ENCODE data around the gene ZNF134.
A peak's percentile ranks its signal among the peaks of the same experiment; 100 is the strongest.

ZNF134 gene

DNA sequence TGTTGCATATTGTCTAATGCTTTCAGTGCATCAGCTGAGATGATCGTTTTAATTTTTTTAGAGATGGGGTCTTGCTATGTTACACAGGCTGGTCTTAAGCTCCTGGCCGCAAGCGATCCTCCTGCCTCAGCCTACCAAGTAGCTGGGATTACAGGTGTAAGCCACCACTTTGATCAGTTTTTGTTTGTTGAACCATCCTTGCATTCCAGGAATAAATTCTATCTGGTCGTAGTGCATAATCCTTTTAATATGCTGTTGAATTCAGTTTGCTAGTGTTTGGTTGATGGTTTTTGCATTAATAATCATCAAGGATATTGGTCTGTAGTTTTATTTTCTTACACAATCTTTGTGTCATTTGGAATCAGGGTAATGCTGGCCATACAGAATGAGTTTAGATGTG, 23.3 kb downstream of the ZNF134 start:
- DNase-seq (ENCODE audit: low read depth in 3 of 3), result no peak

DNA sequence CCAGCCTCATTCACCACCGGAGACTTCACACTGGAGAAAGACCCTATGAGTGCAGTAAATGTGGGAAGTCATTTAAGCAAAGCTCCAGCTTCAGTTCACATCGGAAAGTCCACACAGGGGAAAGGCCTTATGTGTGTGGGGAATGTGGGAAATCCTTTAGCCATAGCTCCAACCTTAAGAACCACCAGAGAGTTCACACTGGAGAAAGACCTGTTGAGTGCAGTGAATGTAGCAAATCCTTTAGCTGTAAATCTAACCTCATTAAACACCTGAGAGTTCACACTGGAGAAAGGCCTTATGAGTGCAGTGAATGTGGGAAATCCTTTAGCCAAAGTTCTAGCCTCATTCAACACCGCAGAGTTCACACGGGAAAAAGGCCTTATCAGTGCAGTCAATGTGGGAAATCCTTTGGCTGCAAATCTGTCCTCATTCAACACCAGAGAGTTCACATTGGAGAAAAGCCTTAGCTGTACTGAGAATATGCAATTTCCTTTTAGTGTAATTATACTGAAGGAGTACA, 27.7 kb downstream of the ZNF134 start:
- no peak for DNase-seq (ENCODE audit: low read depth in 3 of 3)

DNA sequence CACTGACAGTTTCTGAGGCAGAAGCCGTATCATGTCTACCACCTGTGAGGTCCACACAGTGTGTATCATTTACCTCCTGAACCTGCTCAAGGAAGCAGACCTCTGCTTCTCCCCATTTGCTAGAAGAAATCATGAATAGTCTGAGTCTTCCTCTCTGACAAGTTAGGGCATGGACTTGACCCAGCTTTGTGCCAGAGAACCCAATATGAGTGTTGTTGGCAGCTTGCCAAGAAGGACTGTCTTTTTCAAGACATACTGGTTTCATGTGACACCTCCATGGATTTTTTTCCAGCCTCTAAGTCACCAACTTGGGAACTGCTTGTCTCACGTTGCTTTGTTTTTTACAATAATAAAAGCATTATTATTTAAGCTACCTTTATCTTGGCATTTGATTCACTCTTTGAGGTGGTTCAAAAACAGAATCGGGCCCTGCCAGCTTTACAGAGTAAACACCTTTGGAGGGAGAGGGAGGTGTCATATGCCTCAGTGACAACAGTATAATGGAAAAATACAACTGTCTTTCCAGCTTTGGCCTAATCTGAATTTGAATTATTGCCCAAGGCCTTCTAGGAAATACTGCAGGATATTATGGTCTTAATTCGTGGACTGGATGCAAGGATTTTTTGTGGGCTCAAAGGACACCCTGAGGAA, 28.5 kb downstream of the ZNF134 start:
- DNase-seq (ENCODE audit: low read depth in 3 of 3), result no peak

DNA sequence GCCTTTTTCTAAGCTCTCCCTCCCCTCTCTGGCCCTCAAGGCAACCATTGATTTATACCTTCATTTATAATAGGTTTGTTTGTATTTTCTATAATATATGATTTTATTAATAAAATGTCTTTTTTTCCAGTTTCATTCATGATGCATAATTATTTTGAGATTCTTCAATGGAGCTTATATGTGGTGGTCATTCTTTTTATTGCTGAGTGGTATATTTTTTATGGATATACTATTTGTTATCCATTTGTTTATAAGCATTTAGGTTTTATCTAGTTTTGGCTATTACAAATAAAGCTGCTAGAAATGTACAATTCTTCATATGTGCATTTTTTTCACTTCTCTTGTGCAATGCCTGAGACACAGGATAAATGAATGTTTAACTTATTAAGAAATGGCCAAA, 29.7 kb downstream of the ZNF134 start:
- no peak for DNase-seq (ENCODE audit: low read depth in 3 of 3)

DNA sequence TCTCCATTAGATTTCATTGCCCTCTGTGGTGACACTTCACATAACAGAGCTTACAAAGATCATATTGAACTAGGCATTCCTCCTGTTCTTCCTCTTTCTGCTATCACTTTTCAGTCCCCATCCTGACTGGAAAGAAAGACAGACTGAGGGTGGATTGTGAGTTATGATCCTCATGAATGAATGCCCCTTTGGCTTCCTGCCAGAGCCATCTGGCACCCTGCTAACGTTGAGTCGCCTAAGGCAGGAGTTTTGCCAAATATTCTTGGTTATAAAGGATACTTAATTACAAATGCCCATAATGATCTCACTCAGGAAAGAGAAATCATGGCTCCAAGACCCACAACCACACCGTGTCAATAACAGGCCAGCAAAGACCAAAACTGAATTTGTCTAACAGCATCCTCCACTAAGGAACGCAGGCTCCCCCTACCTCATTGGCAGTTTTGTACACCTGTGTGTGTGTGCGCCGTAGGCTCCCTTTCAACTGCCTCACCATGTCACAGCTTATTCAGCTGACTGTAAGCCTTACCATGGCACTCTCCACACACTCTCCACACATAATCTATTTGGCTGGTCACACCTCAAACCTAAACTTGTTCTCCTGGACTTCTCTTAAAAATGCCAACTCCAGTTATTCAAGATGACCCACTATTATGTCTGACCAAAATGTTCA, 34.4 kb downstream of the ZNF134 start:
- no peak for DNase-seq (ENCODE audit: low read depth in 3 of 3)

DNA sequence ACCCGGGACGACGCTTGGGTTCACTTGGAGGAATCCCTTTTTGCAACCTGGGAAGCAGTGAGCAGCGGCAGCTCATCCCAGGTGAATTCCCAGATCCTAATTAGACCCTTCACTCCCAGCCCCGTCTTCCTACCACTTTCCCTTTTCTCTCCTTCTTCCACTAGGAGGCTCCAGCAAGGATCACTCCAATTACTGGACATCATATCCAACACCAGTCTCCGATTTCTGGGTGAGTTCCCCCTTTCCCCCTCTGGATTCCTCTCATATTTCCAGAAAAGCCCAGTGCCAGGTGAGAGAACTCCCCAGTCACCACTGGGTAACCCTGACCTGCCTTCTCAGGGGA, 37.6 kb downstream of the ZNF134 start:
- DNase-seq (ENCODE audit: low read depth in 3 of 3), result no peak

DNA sequence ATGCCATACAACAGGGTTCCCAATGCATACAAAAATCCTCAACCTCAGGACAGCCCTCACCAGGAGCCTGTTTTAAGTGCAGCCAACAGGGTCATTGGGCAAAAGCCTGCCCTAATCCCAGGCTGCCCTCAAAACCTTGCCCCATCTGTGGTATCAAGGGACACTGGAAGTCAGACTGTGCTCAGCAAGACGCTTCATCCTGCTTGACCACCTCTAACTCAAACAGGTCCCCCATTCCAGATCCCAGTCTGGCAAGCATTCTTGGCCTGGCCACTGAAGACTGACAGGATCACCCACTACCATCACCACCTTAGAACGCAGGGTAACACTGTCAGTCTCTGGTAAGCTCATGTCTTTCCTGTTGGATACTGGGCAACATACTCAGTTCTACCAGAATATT, 39.6 kb downstream of the ZNF134 start:
- no peak for DNase-seq (ENCODE audit: low read depth in 3 of 3)

DNA sequence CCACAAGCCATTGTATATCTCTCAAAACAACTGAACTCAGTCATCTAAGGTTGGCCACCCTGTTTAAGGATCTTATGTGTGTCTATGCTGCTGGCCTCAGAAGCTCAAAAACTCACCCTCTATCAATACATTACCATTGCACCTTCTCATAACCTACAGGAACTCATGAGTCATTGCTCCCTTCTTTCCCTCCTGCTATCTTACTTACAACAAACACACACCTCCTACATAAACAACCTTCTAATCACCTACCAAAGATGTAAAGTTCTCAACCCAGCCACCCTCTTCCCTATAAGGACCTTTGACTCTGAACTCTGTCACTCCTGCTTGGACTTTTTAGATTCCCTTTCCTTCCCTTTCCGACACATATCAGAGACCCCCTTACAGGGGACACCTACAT, 41.4 kb downstream of the ZNF134 start:
- no peak for DNase-seq (ENCODE audit: low read depth in 3 of 3)

DNA sequence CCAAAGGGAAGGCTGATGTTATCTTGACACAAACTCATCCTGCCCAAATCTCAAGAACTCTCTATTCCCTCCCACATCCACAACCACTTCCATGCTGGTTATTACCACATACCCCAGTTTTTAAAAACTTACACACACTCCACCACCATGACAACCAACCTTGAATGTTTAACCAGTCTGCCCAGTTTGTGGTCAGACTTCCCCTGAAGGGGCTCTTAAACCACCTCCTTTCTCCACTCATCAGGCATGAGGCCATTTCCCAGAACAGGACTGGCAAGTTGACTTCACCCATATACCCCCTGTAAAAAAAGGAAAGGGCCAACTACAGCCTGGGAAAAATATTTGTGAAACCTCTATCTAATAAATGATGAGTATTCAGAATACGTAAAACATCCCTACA, 42.3 kb downstream of the ZNF134 start:
- DNase-seq (ENCODE audit: low read depth in 3 of 3), result no peak

DNA sequence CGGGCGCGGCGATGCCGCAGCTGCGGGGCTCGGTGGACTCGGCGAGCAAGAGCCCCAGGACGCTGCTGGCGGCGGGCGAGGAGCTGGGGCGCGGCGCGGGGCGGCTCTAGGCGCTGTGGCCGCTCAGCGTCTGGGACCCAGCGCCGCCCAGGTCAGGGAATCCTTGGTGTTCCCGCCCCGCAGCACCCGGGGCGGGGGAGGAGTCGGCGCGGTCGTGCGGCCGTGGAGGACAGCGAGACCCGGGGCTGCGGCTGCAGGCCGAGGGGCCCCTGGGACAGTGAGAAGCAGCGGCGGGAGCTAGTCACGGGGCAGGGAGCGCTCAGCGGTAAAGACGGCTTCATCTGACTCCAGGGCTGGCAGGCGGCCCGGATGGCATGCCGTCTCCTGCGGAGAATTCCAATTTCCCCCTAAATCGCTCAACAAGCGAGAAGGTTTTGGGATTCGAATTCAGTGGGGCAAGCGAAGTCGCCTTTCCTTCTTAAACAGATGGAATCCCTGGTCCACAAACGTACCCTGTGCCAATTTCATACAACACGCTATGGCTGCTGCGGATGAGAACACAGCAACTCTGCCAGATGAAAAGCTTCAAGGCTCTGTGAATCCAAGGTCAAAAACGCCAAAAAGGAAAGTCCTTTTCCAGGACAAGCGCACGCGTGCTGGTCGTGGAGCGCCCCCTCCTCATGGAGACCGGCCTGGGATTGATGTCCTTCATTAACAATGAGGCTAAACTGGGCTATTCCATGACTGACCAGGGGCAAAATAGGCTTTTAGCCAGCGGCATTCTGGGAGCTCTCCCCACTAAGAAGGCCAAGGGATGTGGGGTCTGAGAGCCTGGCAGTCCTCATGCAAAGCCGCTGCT, 50.5 kb downstream of the ZNF134 start:
- DNase-seq (ENCODE audit: low read depth in 3 of 3), result peak in 1 of 3 experiments; percentile 2

DNA sequence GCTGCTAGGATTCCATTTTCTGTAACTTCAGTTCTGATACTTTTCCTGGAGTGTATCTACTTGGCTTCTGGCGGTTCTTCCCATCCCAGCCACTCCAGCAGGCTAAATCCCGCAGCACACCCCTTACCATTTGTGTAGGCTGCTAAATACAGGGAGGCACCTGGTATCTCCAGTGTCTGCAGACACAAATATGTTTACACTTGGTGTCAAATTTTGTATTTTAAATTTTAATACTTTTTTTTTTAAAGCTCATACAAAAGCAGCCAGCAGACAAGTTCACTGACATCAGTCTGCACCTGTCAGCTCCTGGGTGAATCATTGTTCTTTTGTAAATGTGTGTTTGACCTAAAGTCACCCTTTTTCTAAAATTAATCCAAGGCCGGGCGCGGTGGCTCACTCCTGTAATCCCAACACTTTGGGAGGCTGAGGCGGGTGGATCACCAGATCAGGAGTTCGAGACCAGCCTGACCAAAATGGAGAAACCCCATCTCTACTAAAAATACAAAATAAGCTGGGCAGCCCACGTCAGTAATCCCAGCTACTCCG, 51.3 kb downstream of the ZNF134 start:
- no peak for DNase-seq (ENCODE audit: low read depth in 3 of 3)

DNA sequence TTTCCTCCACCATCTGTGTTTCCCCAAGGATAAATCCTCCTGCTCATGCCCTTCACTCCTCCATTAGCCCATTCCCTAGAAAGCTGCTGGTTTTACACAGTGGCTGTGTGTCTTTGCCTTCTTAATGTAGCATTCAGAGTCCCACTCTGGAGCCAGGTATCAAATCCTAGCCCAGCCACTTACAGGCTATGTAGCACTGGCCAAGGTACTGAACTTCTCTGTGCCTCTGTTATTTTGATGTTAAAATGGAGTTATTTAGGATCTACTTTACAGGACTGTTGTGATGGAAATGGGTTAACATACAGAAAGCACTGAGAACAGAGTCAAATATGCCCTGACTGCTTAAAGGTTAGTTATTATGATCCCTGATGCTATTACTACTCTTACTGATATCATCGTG, 53.2 kb downstream of the ZNF134 start:
- no peak for DNase-seq (ENCODE audit: low read depth in 3 of 3)

DNA sequence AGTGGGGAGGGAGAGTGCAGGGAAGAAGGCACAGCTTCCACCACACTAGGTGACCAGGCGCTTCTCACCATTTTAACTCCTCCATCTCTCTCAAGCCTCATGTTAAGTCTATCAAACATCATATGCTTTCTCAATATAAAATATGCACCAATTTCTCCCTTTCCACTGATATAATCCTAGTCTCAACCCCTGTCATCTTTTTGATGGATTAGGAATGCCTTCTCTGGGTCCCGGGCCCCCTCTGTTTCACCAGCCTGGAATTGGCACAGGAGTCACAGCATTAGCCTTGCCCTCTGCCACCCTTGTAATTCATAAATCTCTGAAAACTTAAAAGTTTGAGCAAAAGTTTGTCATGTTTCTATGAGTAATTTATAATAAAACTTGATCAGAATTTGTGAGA, 54.6 kb downstream of the ZNF134 start, which contains the start of gene ZSCAN4:
ZSCAN4 (plus strand) TSS at position 301 of the 400 bp plus-strand sequence. CDS start 7,211 bp downstream, outside the sequence.
- DNase-seq (ENCODE audit: low read depth in 3 of 3), result no peak

DNA sequence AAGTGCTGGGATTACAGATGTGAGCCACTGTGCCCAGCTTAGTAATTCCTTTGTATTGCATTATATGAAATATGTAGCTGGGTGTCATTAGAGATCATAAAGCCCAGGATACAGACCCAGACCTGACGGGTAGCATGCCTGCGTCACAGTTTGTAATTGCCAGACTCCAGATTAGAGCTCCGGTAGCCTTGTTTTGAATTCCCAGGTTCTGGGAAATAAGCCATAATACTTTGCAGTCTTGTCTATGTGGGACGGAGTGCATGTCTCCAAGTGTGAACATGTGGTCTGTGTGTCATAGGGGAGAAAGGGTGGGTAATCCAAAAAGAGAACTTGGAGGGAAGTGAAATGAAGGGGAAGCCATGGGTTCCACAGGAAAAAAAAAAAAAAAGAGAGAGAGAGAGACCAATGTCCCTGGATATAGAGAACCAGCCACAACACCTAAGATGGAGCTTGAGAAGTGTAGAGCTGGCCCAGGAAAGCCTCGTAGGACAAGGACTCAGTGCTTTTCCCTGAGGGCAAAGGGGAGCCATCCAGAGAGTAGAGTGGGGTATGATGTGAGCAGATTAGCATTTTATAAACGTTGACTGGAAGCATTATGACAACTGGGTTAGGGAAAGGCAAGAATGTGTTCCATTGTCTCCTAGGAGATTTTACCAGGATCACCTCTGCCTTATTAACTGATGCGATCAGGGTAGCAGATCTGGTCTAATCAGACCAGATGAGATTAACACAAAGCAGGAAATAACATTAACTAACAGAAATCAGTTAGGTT, 57.3 kb downstream of the ZNF134 start:
- no peak for DNase-seq (ENCODE audit: low read depth in 3 of 3)

DNA sequence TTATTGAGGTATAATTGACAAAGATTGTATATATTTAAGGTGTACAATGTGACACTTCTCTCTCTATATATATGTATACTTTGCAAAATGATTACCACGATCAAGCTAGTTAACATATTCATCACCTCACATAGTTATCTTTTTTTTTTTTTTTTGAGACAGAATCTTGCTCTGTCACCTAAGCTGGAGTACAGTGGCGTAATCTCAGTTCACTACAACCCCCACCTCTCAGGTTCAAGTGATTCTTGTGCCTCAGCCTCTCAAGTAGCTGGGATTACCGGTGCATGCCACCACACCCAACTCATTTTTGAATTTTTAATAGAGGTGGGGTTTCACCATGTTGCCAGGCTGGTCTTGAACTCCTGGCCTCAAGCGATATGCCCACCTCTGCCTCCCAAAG, 58.4 kb downstream of the ZNF134 start:
- DNase-seq (ENCODE audit: low read depth in 3 of 3), result no peak
